ENCODE data around the gene IFNG. TPM values are rescaled to one million over a fixed set of nuclear protein-coding genes. Genes with fewer than 3 reads are reported as not detected.

IFNG gene
- total and polyA plus RNA-seq, 4 experiments from 2014 or later, result 0.55 to 3.0 (median 1.8) TPM

DNA sequence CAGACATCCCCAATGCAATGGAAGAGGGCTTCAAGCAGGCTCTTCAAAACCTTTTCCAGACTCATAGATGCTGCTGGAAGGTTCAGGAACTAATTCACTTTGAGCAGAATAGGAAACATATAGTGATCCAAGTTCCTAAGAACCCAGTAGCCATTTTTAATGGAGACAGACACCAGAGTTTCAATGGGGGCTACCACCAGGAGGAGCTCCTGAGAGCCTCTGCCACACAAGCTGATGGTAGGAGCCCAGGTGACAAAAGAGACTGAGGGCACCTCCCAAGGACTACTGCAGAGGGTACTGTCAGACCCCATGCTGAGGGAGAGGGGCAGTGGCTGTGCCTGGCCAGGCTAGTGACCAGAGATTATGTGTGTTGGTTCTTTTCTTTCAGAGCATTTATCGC lies 45.9 kb downstream of the IFNG start:
- Histone ChIP-seq H3K36me3 (ENCODE audit: insufficient read depth, low read length) (no peaks in the 10 kb centered on the region), H3K4me1 (ENCODE audit: insufficient read depth, low read length) (peaks cover 18% of the 10 kb centered on the region), H3K27ac (ENCODE audit: low read depth, low read length) (no peak overlapping the region), H3K4me3 (ENCODE audit: low read length in 2 of 2) (no peak overlapping the region), H3K9me3 (ENCODE audit: control insufficient read depth in 1 of 2, low read length in 2 of 2) (no peaks in the 10 kb centered on the region), H3K27me3 (ENCODE audit: insufficient read depth, low read length) (no peaks in the 10 kb centered on the region)
- Mint-ChIP-seq H3K4me3 (no peak overlapping the region), H3K27ac (no peak overlapping the region), H3K4me1 (peaks cover 14 to 27% (median 20%) of the 10 kb centered on the region in 4 donors), H3K9me3 (no peaks in the 10 kb centered on the region), H3K36me3 (no peaks in the 10 kb centered on the region), H3K27me3 (peaks cover 0 to 1% of the 10 kb centered on the region in 2 donors)
- peak in 4 of 5 donors; percentile 20 to 46 (median 34) for DNase-seq
- CTCF ChIA-PET (ENCODE audit: partially characterized antibody), result interaction anchor here (0.8 to 4.0 kb wide), 17 partner anchors 10 to 204 kb away, joined by 3 to 104 read pairs (median 6); partner anchors contain the start of gene IFNG
- POLR2A ChIA-PET (ENCODE audit: partially characterized antibody), result interaction anchor here (1.1 to 1.5 kb wide), 2 partner anchors 9 to 45 kb away, joined by 3 to 13 read pairs; partner anchors contain the start of gene IFNG
- intact Hi-C loops (cut with micrococcal nuclease), result loop anchor here (1.0 kb wide), 2 partner anchors 45 to 204 kb away; no protein-coding TSS in a partner anchor

DNA sequence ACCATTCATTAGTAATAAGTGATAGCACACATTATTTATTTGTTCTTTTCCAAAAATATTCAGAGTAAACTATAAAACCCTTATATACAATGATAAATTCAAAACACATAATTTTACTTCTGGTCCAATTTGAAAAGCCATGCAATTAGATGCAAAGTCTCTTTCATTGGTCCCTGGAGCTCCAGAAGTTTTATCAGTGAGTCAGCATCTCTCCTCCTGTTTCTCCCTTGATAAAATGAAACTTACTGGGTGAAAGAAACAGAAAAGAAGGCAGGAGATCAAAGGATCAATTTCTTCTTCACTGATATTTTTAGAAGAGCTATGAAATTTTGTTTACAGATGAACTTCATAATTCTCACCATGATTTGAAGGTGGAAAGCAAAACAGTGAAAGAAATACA lies 47.5 kb downstream of the IFNG start:
- Mint-ChIP-seq H3K27ac (no peak overlapping the region), H3K9me3 (no peaks in the 10 kb centered on the region), H3K27me3 (peaks cover 0 to 1% of the 10 kb centered on the region in 2 donors), H3K4me1 (peaks cover 1 to 11% (median 6%) of the 10 kb centered on the region in 4 donors), H3K4me3 (no peak overlapping the region), H3K36me3 (no peaks in the 10 kb centered on the region)
- H3K4me3 ChIP-seq (ENCODE audit: low read length in 2 of 2), result no peak overlapping the region
- H3K36me3 ChIP-seq (ENCODE audit: insufficient read depth, low read length), result no peaks in the 10 kb centered on the region
- intact Hi-C loops (cut with micrococcal nuclease), result no loop called here
- no peaks in the 10 kb centered on the region for H3K27me3 ChIP-seq (ENCODE audit: insufficient read depth, low read length)
- DNase-seq, result no peak
- no peaks in the 10 kb centered on the region for H3K9me3 ChIP-seq (ENCODE audit: control insufficient read depth in 1 of 2, low read length in 2 of 2)
- ChIA-PET POLR2A (ENCODE audit: partially characterized antibody) (no interaction called here), CTCF (ENCODE audit: partially characterized antibody) (interaction anchor here (1.0 to 4.0 kb wide), 3 partner anchors 15 to 109 kb away, joined by 3 to 104 read pairs (median 4); partner anchors contain the start of gene IFNG)
- peaks cover 1% of the 10 kb centered on the region for H3K4me1 ChIP-seq (ENCODE audit: insufficient read depth, low read length)
- no peak overlapping the region for H3K27ac ChIP-seq (ENCODE audit: low read depth, low read length)

DNA sequence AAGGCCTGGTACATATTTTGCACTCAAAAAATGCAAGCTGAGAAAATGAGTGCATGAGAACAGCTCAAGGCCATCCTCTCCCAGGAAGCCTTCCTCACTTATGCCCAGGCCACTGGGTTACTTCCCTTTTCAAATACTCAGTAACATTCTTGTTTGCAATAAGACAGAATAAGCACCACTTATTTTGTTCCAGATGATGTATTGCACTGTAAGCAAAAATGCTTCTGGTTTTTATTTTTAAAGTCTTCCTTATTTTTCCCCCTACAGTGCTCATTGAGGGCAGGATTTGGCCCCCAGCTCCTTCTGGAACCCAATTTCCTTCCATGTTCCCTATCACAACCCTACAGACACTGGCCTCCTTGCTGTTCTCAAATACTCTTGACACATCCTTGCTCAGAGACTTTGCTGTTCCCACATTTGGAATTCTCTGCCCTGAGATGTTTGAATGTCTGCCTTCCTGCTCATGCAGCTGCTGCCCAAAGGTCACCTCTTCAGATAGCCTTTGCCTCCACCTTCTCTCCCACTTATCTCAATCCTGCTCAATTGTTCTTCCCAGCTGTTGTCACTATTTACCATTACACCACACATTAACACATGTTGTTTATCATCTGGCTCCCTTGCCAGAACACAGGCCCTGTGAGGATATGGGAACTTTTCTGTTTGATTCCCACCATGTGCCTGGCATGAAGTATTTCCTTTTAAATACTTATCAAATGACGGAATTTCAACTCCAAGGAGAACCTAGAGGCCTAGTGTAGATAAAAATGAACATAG lies 49.9 kb downstream of the IFNG start:
- H3K9me3 ChIP-seq (ENCODE audit: control insufficient read depth in 1 of 2, low read length in 2 of 2), result no peaks in the 10 kb centered on the region
- H3K27me3 ChIP-seq (ENCODE audit: insufficient read depth, low read length), result no peaks in the 10 kb centered on the region
- ChIA-PET POLR2A (ENCODE audit: partially characterized antibody) (no interaction called here), CTCF (ENCODE audit: partially characterized antibody) (interaction anchor here (1.1 to 1.5 kb wide), 3 partner anchors 10 to 49 kb away, joined by 3 to 4 read pairs (median 3); no protein-coding TSS in a partner anchor)
- no peak for DNase-seq
- H3K9me3 Mint-ChIP-seq, result no peaks in the 10 kb centered on the region
- H3K36me3 ChIP-seq (ENCODE audit: insufficient read depth, low read length), result no peaks in the 10 kb centered on the region
- no peak overlapping the region for H3K27ac Mint-ChIP-seq
- intact Hi-C loops (cut with micrococcal nuclease), result no loop called here
- H3K27me3 Mint-ChIP-seq, result no peaks in the 10 kb centered on the region
- no peak overlapping the region for H3K27ac ChIP-seq (ENCODE audit: low read depth, low read length)
- H3K4me3 ChIP-seq (ENCODE audit: low read length in 2 of 2), result no peak overlapping the region
- no peaks in the 10 kb centered on the region for H3K36me3 Mint-ChIP-seq
- peaks cover 0 to 9% (median 3%) of the 10 kb centered on the region in 4 donors for H3K4me1 Mint-ChIP-seq
- H3K4me3 Mint-ChIP-seq, result no peak overlapping the region
- no peaks in the 10 kb centered on the region for H3K4me1 ChIP-seq (ENCODE audit: insufficient read depth, low read length)

DNA sequence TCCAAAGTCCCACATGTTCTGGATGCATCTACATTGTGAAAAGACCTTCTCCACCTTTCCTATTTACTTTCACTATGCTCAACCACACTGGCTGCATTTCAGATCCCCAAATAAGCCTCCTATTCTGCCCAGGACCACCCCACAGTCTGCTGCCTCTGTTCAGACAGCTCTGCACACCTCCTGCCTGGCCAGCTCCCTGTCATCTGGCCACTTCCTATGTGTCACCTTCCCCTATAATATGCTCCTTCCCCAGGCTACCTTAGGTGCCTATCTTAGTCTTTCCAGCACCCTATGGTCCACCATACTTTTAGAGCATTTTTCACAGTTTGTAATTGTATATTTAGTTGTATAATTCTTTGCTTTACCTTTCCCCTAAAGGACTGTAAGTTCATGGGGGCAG lies 50.5 kb downstream of the IFNG start:
- Mint-ChIP-seq H3K27me3 (no peaks in the 10 kb centered on the region), H3K4me1 (peaks cover 0 to 7% (median 3%) of the 10 kb centered on the region in 4 donors), H3K36me3 (no peaks in the 10 kb centered on the region), H3K9me3 (no peaks in the 10 kb centered on the region), H3K27ac (no peak overlapping the region), H3K4me3 (no peak overlapping the region)
- ChIA-PET CTCF (ENCODE audit: partially characterized antibody) (interaction anchor here (1.1 to 1.5 kb wide), 3 partner anchors 11 to 49 kb away, joined by 3 to 4 read pairs (median 3); no protein-coding TSS in a partner anchor), POLR2A (ENCODE audit: partially characterized antibody) (no interaction called here)
- Histone ChIP-seq H3K36me3 (ENCODE audit: insufficient read depth, low read length) (no peaks in the 10 kb centered on the region), H3K27ac (ENCODE audit: low read depth, low read length) (no peak overlapping the region), H3K9me3 (ENCODE audit: control insufficient read depth in 1 of 2, low read length in 2 of 2) (no peaks in the 10 kb centered on the region), H3K4me3 (ENCODE audit: low read length in 2 of 2) (no peak overlapping the region), H3K4me1 (ENCODE audit: insufficient read depth, low read length) (no peaks in the 10 kb centered on the region), H3K27me3 (ENCODE audit: insufficient read depth, low read length) (no peaks in the 10 kb centered on the region)
- intact Hi-C loops (cut with micrococcal nuclease), result no loop called here
- DNase-seq, result no peak

DNA sequence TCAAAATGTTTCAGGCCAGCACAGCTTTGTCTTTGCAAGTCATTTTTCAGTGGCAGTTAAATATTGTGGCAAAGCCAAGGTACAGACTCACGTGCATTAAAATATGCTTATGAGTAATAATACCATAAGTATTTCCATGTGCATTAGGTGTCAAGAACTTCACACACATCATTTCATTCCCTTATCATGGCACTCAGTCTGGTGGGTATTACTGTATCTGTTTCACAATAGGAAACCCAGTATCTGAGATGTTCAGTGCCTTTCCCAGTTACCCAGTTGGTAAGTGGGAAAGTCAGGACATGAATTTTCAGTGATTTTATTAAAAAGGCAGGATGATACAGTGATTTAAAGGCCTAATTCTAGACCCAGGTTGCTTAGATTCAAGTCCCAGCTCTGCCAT lies 52.9 kb downstream of the IFNG start:
- H3K27me3 ChIP-seq (ENCODE audit: insufficient read depth, low read length), result no peaks in the 10 kb centered on the region
- Mint-ChIP-seq H3K4me3 (no peak overlapping the region), H3K9me3 (no peaks in the 10 kb centered on the region), H3K27ac (no peak overlapping the region), H3K4me1 (no peaks in the 10 kb centered on the region), H3K27me3 (no peaks in the 10 kb centered on the region), H3K36me3 (no peaks in the 10 kb centered on the region)
- no peaks in the 10 kb centered on the region for H3K36me3 ChIP-seq (ENCODE audit: insufficient read depth, low read length)
- no peaks in the 10 kb centered on the region for H3K4me1 ChIP-seq (ENCODE audit: insufficient read depth, low read length)
- H3K9me3 ChIP-seq (ENCODE audit: control insufficient read depth in 1 of 2, low read length in 2 of 2), result no peaks in the 10 kb centered on the region
- H3K27ac ChIP-seq (ENCODE audit: low read depth, low read length), result no peak overlapping the region
- CTCF ChIA-PET (ENCODE audit: partially characterized antibody), result interaction anchor here (1.0 to 1.8 kb wide), 2 partner anchors 66 to 116 kb away, joined by 3 to 4 read pairs; no protein-coding TSS in a partner anchor
- intact Hi-C loops (cut with micrococcal nuclease), result no loop called here
- no peak overlapping the region for H3K4me3 ChIP-seq (ENCODE audit: low read length in 2 of 2)
- POLR2A ChIA-PET (ENCODE audit: partially characterized antibody), result interaction anchor here (0.8 kb wide), 1 partner anchor 123 kb away, joined by 3 read pairs; no protein-coding TSS in a partner anchor
- no peak for DNase-seq

DNA sequence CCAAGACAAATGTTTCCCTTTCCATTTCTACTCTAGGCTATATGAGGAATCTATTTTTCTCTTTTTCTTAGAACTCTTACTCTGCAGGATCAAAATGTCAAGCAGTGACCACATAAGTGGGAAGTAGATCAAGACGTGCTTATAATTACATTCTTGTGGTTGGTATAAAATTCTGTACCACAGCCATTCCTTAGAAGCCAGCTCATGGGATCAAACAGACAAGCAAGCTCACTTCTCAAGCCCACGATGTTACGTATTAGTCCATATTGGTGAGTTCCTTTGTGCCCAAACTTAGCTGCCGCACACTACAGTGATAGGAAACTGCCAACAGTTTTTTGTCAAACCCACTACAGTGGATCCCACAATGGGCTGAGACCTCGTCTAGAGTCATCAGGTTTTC lies 53.4 kb downstream of the IFNG start:
- no peak overlapping the region for H3K4me3 ChIP-seq (ENCODE audit: low read length in 2 of 2)
- no peaks in the 10 kb centered on the region for H3K9me3 ChIP-seq (ENCODE audit: control insufficient read depth in 1 of 2, low read length in 2 of 2)
- DNase-seq, result no peak
- CTCF ChIA-PET (ENCODE audit: partially characterized antibody), result interaction anchor here (1.0 kb wide), 1 partner anchor 117 kb away, joined by 3 read pairs; no protein-coding TSS in a partner anchor
- H3K27me3 Mint-ChIP-seq, result no peaks in the 10 kb centered on the region
- H3K36me3 ChIP-seq (ENCODE audit: insufficient read depth, low read length), result no peaks in the 10 kb centered on the region
- no peak overlapping the region for H3K27ac ChIP-seq (ENCODE audit: low read depth, low read length)
- no peaks in the 10 kb centered on the region for H3K4me1 ChIP-seq (ENCODE audit: insufficient read depth, low read length)
- H3K9me3 Mint-ChIP-seq, result no peaks in the 10 kb centered on the region
- no peaks in the 10 kb centered on the region for H3K4me1 Mint-ChIP-seq
- no peaks in the 10 kb centered on the region for H3K36me3 Mint-ChIP-seq
- intact Hi-C loops (cut with micrococcal nuclease), result no loop called here
- H3K4me3 Mint-ChIP-seq, result no peak overlapping the region
- H3K27me3 ChIP-seq (ENCODE audit: insufficient read depth, low read length), result no peaks in the 10 kb centered on the region
- H3K27ac Mint-ChIP-seq, result no peak overlapping the region
- POLR2A ChIA-PET (ENCODE audit: partially characterized antibody), result no interaction called here

Measured in CD4-positive, alpha-beta memory T cell (primary cell).